HG02571 (cell line): ENCODE measurements around the gene DEFB112.

Experiments used
- ATAC-seq: cut with Tn5 transposase; IDR thresholded peaks from one replicate; pipeline ENCODE4 v1.9.1; 2021; ENCODE audit warnings: mild to moderate bottlenecking, moderate library complexity; ENCODE audit not compliant: unreplicated experiment

DEFB112 gene, protein sequence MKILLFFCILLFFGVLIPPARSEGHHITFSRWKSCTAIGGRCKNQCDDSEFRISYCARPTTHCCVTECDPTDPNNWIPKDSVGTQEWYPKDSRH

DNA sequence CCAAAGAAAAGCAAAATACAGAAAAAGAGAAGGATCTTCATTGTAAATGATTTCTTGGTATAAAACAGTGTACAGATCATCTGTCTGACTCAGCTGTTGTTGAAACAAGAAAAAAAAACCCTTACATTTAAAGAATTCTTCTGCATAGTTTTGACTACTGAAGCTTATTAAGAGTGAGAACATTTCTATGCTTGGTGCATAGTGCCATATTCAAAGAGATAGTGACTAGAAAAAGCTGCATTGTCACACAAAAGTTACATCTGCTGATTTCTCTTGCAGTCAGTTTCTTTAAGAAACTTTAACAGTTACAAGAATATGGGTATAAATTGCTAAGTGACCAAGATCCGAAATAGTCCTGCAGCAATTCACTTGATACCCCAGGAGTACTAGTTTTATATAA, at the start of gene DEFB112:
Gene DEFB112, minus strand, starts transcription at position 101 of the 400 bp plus-strand sequence. Its CDS starts 60 bp downstream, at position 41.
- no peak for ATAC-seq

DNA sequence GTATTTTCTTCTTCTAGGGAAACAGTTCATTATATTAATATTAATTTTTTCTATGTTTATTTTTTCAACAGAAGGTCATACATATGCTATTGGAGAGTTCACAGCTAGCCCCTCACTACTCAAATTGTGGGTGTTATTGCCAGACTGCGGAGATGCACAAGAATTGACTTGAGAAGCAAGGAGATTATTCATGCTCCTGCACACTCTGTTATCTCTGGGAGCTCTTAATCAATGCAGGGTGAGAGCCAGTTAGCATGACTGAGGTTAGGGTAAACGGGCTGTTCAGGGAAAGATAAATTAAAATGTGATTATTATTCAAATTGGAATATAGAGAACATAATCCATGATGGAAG, 48.9 kb upstream of the DEFB112 start:
- ATAC-seq = no peak

DNA sequence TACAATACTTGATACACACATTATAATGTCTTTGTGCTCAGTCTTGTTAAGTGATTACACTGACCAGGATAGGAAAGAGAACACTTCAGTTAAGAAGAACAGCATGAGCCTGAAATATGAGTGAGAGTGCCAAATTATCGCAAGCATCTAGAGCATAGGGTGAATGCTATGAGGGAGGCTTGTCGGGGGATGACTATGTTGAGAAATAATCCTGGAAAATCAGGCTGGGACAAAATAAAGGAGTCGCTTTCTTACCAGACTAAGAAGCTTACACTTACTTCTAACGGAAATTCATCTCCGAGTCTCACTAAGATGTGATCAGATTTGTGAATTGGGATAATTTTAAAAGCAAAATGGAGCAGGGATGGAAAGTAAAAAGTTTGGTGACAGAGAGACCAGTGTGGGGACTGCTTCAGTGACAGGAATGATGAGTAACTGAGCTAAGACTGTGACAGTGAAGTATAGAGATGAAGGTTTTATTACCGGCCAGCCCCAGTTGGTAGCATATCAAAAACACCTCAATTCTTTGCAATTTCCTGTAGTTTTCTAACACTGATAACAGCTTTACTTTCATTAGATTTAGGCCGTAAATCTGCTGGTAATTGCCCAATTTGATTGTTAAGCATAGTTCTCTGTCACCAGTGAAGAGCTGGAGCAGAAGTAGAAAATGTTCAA, 48.4 kb upstream of the DEFB112 start:
- no peak for ATAC-seq

DNA sequence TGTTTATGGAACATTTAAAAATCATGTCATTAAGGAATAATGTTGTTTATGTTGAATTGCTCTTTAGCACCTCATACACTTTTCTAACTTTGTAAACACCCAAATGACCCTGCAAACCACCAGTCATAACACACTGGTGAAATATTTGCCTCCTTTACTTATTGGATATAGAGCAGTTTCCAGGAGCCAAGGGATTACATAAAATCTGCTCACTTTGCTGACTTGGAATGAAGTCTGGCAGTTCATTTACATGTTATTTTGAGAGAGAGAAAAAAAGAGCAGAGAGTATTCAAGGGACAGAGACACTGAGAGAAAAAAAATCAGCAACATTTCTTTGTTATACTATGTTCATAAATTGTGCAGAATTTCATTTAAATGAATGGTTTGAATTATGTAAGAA, 46.6 kb upstream of the DEFB112 start:
- ATAC-seq = no peak

DNA sequence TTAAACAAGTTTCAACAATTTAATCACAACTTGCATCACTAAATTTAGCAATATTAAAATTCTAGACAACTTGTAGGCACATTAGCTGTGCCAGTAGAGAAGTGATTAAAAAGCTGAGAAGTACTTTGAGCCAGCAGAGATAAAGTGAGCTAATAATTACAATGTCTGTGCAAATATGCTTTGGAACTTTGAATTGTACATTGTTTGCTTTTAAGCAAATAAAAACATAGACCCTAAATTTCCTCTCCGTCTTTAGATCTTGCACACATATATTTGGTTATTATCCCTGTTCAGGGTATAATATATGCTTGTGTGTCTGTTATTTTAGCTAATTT, 44.2 kb upstream of the DEFB112 start:
- ATAC-seq = no peak

DNA sequence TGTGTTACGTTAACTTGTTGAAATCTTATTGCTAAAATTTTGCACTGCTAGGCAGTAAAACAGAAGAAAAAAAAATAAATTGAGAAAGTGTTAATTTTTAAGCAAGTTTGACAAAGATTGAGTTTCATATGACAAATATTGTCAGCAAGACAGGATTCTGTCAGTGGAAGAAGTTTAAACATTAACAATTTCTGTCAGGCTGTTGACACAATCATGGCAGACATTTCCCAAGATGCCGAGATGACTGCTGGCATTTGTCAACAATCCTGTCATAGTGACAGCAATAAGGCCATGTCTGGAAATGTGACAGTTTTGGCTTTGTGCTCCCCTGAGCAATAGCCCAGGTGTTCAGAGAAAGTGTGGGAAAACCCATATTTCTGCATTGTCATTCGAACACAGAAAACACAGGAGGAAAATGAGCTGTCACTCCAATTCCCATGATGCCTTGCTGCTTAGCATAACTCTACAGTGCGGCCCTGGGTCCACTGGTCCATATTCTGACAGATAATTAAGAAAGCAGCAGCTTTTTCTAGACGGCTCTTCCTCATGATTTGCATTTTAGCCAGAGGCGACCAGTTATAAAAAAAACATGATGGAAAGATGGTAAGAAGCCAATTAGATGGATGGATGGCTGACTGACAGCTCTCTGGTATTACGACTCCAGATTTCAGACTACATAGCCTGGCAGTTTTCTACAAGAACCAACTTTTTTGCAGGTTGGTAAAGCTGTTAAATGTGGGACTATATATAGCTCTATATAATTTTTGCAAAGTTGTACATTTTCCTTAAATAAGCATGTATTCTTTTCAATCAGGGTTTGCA, 43.6 kb upstream of the DEFB112 start:
- no peak for ATAC-seq

DNA sequence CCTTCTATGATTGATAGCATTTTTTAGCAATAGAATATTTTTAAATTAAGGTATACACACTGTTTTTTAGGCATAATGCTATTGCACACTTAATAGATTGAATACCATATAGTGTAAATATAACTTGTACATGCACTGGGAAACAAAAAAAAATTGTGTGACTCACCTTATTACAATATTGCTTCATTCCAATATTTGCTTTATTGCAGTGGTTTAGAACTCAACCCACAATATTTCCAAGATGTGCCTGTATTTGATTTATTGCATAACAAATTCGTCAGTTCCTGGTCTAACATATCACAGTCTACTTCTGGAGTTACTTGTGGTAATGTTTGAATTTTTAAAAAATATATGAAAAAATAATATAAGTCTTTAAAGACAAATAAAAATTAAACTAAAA, 41.9 kb upstream of the DEFB112 start:
- no peak for ATAC-seq

DNA sequence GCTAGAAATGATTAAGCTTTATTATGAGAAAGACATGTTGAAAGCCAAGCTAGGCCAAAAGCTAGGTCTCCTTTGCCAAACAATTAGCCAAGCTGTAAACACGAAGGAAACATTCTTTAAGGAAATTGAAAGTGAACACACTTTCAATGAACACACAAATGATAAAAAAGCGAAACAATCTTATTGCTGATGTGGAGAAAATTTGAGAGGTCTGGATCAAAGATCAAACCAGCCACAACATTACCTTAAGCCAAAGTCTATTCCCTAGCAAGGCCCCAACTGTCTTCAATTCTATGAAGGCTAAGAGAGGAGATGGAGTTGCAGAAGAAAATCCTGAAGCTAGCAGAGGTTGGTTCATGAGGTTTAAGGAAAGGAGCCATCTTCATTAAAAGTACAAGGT, 40.2 kb upstream of the DEFB112 start:
- ATAC-seq = no peak

DNA sequence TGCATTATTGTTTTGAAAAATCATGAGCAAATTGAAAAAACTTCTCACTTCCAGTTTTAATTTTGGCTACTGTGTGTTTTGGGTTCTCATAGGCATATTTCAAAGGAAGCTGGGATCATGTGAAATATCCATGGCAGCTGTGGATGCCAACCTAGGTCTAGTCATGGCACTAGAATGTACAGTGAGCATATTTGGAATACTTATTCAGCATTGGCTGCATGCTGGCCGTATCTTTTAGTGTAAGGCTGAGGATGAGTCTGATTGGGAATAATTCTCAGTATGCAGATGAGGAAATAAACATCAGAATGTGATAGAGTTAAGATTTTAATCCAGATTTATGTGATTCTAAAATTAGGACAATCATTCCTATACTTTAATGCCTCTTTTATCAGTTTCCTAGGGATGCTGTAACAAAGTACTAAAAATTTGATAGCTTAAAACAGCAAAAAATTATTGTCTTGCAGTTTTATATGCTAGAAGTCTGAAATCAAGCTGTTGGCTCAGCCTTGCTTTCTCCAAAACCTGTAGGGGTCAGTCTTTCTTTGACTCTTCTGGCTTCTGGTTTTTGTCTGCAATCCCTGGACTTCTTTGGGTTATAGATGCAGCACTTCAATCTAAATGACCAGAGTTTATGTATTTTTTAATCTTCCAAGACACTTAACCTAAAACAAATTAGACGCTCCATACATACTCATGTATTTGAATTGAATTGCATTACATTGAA, 37.7 kb upstream of the DEFB112 start:
- ATAC-seq = no peak

DNA sequence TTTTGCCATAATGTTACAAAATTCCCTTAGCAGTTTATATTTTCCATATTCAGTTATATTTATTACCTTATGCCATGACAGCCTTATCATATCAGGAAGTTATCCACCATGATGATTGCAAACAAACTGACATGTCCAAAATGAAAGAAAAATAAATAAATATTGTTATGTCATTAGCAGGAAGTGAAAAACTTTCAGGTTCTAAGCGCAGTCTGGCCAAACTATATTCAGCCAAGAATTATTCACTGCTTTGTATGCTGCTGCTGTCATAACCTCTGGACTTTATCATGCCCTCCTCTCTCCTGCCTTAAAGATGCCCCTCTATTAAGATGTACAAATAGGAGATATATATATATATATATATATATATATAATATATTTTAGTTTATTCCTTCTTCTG, 27.7 kb upstream of the DEFB112 start:
- no peak for ATAC-seq

DNA sequence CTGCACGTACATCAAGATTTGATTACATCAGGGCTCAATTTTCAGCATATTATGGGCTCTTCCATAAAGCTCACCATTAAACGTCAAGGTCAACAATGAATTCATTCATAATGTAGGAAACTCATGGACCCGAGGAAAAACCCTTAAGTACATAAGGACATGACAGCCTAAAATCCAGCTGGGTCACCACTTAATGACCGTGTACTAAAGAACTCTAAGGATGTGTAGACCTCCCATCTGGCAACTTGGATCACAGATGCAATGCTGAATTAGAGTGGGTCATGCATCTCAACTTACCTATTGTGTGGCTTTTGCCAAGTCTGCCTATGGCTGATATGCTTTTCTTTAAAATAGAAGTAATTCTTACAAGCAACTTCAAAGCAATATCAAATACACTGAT, 26.7 kb upstream of the DEFB112 start:
- ATAC-seq = no peak

DNA sequence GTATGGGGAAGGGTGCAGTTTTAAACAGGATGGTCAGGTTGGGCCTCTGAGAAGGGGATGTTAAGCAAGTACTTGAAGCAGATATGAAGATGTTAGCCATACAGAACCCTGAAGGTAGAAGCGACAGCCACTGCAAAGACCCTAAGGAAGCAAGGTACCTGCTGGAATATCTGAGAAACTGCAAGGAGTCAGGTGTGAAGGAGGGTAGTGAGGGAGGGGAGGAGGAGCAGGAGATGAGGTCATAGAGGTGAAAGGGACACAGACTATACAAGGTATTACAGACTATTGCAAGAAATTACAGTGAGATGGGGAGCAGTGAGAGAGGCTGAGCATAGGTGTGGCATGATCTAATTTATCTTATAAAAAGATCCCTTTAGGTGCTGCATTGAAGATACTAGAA, 22.2 kb upstream of the DEFB112 start:
- no peak for ATAC-seq

DNA sequence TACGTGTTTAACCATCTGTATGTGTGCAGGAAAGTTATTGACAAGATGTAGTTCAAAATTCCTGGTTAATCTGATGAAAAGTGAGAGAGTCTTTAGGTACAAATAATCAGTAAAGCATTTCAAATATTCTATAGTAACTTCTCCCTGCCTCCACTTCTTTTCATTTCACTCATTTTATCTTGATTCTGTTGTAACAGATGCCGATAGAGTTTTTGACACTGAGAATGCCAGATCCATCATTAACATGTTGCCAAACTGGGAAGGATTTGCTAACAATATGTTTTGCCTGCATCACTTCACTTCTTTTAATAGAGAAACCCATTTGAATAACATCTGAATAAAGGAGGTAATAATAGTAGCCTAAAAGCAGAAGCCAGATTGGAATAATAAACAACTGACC, 20.4 kb upstream of the DEFB112 start:
- ATAC-seq = no peak

DNA sequence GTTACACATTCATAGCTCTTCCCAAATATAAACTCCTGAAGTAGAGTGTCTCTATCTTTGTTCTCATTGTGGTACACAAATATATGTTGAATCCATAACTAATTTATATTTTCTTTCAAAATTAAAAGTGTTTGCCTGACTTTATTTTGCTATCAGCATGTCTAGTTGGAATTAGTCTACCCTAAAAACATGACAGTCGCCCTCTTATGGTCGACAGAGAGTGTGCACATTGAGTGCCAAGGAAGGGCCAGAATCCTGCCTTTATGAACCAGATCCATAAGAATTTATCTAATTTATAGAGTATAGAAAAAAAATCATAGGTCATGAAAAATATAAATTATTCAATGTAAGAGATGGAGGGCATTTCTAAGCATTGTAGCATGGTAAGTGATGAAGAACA, 12.3 kb upstream of the DEFB112 start:
- ATAC-seq = no peak

DNA sequence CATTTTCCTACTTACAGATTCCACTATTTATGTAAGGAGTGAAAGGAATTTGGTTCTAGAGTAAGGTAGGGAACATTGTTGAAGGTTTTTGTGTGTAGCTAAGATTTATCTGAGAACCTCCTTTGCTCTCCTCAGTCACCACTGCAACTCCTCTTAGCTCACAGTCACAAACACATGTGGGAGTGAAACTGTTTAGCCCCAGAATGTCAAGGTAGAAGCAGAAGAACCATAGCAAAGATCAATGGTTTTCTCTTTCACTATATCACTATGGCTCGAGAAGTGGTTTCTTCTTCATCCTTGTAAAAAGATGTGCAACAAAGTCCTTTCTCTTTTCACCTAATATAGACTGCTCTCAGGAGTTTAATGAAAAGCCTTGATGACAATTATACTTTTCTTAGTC, 6.5 kb upstream of the DEFB112 start:
- ATAC-seq = no peak

DNA sequence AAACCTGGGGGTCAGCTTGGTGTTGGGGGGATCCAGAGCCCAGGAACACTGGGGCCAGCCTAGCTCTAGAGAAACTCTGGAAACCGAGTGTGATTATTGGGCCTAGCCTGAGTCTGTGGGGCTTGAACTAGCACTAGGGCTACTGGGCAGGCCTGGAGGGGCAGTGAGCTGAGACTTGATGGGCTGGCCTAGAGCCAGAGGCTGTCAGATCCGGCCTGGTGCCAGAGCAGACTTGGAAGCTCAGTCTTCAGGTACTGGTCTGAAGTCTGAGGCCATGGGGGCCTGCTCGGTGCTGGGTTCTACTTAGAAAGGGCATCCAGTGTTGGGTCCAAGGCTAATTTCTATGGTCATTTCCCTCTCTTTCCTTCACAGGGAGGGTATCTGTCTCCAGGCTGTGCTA, 2.7 kb downstream of the DEFB112 start:
- no peak for ATAC-seq

DNA sequence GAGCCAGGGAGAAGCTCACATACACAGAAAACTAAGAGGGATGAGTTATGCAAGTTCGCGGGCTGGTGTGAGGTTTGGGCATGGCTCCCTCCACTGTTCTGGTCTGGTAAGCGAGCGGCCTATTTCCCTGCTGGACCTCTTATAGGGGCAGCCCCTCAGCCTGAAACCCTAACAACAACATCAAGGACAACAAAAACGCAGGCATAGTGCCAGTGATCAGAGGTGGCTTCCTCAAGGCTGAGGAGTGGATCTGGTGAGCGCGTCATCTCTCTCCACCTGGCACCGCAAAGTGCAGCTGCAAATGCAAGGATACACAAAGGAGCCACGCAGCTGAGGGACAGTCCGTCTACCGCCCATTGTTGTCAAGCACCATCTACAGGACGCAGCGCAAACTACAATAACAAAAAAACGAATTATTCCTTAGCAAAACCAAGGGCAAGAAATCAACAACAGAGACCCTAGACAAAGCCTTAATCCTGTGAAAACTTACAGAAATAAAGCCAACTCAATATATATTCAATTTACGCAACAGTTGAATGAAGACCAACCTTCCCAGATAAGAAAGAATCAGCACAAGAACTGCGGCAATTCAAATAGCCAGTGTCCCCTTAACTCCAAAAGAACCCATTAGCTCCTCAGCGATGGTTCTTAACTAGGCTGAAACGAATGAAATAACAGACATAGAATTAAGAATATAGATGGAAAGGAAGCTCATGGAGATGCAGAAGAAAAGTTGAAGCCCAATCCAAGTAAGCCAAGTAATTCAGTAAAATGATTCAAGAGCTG, 18.8 kb downstream of the DEFB112 start:
- no peak for ATAC-seq

DNA sequence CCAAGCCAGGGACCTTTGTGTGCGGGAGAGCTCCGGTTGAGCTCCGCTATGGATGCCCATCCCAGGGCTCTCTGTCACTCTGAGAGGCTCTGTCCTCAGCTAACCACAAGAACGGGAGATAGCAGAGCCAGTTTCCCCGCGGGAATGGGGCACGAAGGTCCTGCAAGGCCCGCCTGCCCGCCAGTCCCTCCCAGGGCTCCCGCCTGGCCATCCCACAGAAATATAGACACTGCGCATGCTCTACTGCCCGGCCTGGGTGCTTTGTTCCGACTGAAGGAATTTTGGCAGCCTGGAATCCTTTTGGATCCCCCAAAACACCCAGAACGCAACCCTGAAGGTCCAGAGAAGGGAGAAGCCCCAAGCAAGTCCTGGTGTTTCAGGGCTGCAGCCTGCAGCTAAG, 19.4 kb downstream of the DEFB112 start:
- ATAC-seq = no peak

DNA sequence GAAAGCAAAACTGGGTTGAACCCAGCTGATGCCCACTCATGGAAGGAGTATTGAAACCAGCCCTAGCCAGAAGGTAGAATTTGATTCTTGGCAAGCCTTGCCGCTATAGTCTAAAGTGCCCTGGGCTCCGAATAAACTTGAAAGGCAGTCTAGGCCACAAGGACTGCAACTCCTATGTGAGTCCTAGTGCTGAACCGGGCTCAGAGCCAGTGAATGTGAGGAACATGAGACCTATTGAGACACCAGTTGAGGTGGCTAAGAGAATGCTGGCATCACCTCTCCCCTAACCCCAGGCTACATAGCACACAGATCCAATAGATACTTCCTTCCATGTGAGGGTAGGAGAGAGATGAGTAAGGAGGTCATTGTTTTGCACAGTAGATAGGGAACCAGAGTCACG, 24.5 kb downstream of the DEFB112 start:
- ATAC-seq = no peak

DNA sequence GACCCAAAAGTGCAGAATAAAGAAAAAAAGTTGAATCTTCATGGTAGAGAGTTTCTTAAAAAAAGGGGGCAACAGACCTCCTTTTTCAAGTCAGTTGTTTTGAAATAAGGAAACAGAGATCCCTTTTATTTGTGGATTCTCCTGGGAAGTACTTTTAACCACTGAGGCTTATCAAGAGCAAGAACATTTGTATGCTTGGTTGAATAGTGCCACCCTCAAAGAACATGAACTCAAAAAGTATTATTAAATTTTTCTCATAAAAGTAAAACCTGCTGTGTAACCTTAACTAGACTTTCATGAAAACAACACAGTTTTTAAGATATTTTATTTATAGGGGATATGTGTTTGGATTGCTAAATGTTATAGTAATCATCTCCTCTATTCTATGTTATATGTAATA, 27.8 kb downstream of the DEFB112 start, which contains the start of gene DEFB110:
Gene DEFB110, minus strand, starts transcription at position 101 of the 400 bp plus-strand sequence. Its CDS starts 59 bp downstream, at position 42.
- ATAC-seq = no peak

DNA sequence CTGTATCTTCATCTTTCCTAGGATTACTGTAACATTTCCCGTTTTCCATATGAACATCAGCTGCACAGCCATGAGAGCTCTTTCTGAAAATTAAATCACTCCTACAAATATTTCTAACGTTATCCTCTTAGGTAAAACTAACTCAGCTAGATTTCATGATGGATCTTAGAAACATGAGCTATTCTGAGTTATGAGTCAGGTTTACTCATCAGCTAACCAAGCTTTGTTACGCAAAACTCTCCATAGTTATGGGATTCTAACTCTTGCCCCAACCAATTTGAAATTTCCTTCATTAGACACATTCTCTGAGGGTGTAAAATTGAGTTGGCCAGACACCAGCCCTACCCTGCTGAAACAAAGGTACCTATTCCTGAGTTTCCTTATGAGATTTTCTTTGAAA, 41.9 kb downstream of the DEFB112 start:
- no peak for ATAC-seq
